Muscle of back (tissue), 11 donors: ENCODE data around the gene PLOD2. TPM values are rescaled to one million over a fixed set of nuclear protein-coding genes. Genes with fewer than 3 reads are reported as not detected.

Experiments
- DNase-seq, 3 donors: peaks; one replicate each; pipeline versions ENCODE4 v3.0.0 to v3.0.0-alpha.2; 2013
- polyA plus RNA-seq, 10 donors: library from polyadenylated mRNA; unstranded; fragments of 120-200 nt; gene quantifications; one replicate each; pipeline ENCODE4 v1.2.1, GENCODE V29; 2013; ENCODE audit not compliant: insufficient read length in 10 of 10

PLOD2 gene
- polyA plus RNA-seq, 10 donors, result 14.0 to 39.2 (median 27.2) TPM

DNA sequence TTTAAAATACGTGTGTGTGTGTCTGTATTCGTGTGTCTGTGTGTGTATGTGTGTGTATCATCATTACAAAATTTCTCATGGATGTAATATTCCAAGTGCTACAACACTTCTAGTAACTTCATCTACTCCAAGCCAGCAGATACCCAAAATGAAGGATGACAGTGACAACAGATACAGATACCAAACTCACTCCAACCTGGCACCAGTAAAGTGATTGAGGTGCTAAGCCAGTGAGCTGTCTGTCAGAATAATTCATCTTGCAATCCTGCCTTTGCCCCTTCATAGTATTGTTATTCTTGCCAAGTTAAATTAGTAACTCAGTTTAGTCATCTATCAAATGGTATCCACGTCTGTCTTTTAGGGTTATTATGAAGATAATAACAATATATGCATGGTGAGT is 58.1 kb downstream of the PLOD2 start:
- no peak for DNase-seq

DNA sequence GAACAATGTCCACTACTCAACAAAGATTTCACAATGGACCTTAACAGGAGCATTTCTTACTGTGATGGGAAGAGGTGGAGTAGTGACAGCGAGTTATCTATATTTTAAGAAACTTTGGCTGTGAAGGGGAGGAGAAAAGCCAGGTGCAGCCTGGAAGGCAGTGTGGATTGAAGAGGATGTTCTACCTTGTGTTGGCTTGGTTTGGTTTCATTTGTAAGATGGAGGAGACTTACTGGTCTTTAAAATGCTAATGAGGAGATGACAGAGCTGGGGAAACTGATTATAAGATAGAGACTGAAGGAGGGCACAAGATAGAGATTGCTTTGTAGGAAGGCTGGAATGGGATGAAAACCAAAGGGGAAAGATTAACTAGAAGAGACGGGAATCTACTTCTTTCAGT is 59.4 kb downstream of the PLOD2 start:
- DNase-seq, result no peak

DNA sequence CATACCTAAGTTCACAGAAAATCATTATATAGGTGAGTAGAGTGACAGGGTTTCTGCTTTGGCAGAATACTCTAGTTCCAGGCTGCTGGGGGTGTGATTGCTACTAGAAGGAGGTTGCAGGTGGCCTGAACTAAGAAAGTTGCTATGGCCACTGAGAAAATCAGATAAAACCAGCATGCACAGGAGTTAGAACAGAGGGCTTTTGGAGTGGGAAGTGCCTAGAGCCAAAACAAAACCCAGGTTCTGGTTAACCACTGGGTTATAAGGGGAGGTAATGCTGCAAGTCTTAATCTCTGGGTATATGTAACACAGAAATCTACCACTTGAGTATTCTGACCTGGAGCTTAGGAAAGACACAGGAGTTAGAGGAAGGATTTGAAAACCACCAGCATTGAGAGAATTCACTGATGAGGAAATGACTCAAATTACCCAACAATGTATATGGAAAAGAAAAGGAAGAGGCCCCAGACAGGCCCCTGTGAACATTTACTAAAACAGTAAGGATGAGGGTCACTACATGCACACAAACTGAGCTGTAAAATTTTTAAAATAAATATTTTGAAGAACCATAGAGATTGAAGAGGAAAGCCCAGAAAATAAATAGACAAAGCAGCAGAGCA is 60.0 kb downstream of the PLOD2 start:
- no peak for DNase-seq

DNA sequence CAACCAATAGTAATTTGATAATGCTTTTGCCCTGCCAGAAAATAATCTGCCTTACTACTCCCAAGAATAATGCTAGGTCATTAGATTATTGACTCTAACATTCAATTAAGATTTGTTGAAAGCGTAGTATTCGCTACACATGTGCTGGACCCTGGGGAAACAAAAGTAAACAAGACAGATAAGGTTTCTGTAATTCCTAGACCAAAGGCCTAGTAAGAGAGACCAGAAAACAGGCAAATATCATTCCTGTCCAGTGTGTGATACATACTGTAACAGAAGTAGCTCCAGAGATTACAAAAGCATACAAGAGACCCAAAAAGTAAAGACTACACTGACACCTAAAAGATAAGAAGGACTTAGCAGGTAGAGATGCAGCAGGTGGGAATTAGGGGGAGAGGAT is 60.8 kb downstream of the PLOD2 start:
- DNase-seq, result no peak

DNA sequence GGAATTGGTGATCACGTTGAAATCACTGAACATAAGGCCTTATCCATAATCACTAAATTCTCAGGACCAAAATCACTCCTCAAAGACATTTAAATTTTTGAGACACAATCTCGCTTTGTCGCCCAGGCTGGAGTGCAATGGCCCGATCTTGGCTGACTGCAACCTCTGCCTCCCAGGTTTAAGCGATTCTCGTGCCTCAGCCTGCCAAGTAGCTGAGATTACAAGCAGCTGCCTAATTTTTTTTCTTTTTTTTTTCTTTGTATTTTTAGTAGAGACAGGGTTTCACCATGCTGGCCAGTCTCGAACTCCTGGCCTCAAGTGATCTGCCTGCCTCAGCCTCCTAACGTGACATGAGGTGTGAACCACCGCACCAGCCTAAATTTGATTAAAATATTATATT is 61.7 kb downstream of the PLOD2 start:
- no peak for DNase-seq

DNA sequence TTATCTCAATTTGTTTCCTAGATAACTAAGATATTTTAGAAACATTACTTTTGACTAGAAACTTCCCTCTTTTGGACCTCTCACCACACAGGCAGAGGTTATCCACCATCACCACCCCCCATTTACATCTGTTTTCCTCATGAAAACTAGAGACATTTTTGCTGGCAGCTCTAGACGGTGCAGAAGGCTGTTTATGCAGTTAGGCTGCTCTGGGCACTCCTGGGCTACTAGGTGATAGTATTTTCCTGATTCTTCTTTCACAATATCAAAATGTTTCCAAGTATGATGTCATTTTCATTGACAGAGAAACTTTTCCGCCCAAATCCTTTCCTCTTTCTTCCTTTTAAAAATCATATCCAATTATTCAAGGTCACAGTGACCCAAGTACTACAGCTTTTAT is 67.1 kb downstream of the PLOD2 start:
- DNase-seq, result peak in 2 of 3 donors; percentile 24 to 59

DNA sequence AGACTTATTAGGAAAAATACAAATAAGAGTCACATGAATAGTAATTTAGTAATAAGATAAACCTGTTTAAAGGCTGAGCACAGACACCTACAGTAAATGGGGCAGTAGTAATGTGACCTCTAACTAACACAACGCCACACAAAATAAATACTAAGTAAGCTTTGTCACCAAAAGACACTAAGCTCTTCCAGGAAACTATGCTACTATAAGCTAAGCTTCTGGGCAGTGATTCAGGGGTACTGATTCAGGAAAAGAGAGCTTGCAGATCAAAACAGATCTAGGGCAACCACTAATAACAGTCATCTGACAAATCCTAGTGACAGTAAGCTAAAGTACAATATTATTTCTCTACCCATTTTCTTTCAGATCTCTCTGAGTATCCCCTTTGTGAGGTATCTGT is 68.8 kb downstream of the PLOD2 start:
- no peak for DNase-seq

DNA sequence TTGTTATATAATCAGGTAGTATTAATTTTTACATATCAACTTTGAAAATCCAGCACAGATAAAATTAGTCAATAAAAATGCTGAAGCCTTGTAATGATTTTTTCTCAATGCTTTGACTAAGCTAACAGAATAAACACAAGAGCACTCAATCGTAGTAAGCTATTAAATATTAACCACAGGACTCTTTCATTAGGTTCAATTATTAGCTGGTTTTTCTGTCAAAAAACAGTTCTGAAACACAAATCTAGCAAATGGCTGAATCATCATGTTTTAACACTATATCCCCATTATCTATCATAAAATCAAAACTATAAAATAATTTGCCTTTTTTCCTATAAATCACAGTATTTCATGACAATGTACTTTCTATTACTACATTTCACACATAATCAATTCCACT is 69.6 kb downstream of the PLOD2 start:
- no peak for DNase-seq

DNA sequence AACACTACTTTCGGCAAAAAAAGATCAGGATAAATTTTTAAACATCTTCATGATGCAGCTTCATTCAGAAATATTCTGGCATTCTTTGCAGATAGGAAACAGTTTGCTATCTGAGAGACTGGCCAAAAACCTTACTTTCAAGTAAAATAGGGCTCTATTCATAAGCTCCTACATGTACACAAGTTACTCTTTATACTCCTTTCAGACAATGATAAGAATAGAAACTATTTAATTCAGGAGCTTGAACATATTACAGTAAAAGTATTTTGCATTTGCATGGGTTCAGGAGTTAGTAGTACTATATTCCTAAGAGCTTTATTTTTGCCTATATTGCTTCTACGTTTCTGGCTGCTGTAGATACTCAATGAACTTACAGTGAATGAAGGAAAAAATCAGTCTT is 70.5 kb downstream of the PLOD2 start:
- peak in 1 of 3 donors; percentile 16 for DNase-seq

DNA sequence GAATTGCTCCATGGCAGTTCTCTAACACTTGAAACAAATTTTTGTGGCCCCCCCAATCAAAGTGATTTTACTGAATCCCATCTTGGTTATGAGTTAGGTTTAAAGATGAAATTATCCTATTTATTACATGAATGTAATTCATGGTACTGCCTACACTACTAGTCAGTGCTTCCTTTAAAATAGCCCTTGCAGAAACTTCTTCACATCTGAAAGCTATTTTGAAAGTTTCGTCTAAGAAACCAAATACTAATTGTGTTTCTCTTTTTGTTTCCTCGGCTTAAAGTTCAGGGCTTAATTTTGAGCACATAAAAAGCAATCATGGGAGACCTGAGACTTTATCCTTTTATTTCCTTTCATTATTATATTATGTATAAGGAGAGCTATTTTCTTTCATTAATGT is 72.1 kb downstream of the PLOD2 start:
- no peak for DNase-seq

DNA sequence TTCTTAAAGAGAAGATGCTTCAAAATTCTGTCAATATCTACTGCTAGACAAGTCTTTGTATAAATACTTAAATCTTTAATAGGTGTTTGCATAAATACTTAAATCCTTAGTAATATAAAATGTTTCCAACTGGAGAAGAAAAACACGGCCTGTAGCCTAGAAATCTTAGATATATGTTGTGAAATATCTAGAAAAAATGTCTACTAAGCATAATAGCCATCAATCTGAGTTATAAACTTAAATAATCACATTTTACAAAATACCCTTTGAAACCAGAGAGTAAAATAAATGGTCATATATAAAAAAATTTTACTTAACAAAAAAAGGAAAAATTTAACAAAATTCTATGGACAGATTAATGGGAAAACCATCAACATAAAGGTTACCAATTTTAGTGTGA is 73.9 kb downstream of the PLOD2 start:
- no peak for DNase-seq

DNA sequence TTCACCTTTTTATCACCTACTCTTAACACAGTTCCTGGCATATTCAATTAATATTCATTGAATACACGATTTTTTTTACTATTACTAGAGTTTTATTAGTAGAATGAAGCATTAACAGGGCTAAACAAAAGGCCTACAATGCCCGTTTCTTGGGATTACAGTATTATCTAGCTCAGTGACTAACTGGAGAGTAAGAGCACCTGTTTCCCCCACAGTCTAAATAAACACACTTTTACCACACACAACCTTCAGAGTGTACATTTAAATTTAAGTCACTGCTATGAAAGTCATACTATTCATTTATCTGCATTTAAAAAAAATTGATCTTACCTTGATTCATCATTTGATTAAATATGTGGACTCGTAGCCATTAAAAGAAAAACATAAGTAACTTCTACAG is 74.8 kb downstream of the PLOD2 start:
- DNase-seq, result no peak

DNA sequence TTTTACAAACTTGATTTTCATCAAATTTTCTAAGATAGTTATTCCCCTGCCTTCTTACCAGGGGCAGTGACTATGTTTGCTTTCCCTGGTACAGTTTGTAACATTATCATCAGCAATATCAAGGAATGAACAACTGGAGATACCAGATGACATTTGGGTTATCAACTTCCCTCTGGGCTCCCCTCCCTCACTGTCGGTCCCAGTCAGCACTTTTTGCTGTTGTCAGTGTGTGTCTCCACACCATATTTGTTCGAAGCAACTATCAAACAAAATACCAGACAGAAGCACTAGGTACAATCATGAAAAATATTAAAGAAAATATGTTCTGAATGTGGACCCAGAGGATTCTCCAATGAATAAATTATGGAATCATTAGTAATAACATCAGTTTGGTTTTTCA is 75.3 kb downstream of the PLOD2 start:
- DNase-seq, result no peak

DNA sequence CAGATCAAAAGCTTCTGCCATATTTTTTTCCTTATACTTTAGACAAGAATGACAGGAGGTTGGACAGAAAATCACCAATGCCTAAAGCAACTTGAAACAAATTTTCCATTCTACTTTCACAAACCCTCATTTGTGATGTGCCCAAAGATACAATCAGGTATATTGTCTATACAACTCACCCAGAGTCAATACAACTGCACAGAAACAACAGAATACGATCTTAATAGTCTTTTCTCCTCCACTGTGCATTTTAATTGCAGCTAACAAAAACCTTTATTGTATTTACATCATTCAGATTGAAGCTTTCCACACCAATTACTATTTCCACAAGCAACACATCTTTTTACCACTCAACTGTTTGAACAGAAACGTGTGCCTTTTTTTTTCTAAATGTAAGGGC is 80.4 kb downstream of the PLOD2 start:
- DNase-seq, result no peak

DNA sequence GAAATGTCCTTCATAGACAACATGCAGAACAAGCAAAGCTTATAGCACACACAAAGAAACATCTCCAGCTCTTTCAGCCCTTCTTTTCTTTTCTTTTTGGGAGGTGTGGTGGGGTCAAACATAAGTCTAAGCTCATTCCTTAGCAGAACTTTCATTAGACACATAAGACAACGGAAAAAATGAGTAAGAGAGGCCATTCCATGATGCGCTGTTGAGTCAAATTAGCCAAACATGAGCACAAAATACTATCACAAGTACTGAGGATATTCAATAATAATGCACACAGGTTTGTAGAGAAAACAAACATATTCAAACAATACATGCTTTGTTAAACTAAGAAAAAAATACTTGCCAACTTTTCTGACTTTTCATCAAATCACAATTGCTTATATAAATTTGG is 83.0 kb downstream of the PLOD2 start:
- no peak for DNase-seq

DNA sequence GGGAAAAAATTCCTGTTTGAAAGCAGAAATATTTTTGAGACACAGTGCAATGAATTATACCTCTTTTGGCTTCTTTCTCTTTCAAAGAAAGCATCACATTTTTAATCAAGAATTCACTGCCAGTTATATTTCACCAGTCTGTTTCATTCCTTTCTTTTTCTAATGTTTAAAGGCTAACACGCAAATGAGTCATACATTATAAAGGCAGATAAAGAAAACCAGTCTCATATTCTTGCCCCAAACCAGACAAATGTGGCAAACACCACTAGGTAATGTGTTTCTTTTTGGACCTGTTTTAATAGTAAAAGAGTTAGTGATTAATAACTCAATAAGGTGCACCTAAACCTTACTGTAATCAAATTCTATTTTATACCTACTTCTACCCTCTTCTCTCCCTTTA is 83.8 kb downstream of the PLOD2 start:
- DNase-seq, result no peak

DNA sequence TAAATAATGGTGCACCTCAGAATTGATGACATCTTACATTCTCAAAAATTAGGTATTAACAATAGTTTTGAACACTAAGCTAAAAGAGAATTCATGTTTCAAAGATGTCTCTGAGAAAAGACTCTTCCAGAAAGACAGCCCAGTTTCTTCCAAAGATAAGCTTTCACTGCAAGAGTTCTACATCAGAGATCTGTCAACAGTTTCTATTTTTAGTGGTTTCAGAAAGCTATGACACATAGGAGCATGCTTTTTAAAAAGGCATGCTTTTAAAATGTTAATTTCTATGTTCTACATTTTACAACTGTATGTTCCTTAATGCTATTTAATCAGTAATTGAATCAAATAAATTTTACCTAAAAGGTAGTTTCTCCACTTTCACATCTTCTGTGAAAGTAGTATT is 88.2 kb downstream of the PLOD2 start:
- DNase-seq, result peak in 1 of 3 donors; percentile 16

DNA sequence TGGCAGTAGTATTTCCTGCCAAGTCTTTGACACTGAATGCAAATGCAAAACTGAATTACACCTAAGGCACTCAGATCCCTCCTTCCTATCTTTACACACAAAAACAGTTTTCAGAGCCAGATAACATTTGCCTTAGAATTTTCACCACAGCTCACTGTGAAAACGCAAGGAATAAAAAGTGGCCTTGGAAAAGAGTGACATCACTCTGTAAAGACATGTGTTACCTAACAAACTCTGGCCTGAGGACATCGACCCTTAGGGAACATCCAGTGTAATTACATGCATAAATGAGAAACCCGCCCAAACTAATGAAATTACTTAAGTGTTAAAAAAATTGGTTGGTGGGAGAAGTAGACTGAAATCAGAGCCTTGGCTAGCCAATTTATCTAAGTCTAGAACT is 88.9 kb downstream of the PLOD2 start:
- no peak for DNase-seq

DNA sequence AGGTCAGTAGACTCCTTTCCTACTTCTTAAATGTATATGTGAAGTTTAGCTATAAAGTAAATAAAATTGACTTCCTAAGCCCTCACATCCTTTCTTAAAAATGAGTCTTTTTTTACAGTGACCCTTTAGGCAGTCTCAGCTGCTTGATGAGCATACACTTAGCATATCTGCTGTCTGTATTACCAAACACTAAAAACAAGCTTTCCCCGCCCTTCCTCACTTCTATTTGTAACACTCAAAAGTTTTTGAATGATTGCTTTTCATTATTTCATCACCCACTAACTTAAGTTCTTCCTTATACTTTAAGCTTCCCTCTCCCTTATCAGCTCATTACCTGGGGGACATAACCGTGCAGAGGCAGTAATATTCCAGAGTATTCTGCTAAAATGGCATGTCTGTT is 89.4 kb downstream of the PLOD2 start:
- no peak for DNase-seq

DNA sequence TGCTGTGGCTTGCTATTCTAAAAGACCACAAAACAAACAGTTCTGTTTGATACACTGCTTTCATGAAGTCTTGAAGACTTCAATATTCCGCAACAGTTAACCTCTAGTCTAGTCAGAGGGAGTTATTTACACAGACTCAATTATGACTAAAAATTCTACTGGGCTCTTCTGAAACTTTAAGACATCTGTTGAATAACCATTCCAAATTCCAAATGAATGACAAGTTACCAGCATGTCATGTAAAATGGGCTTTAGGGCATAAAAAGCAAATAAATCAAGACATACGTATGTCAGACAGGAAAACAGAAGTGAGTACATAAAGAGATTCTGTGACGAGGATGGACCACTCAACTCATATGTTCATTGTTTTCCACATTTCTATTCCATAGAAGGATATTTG is 93.9 kb downstream of the PLOD2 start:
- peak in 1 of 3 donors; percentile 59 for DNase-seq

DNA sequence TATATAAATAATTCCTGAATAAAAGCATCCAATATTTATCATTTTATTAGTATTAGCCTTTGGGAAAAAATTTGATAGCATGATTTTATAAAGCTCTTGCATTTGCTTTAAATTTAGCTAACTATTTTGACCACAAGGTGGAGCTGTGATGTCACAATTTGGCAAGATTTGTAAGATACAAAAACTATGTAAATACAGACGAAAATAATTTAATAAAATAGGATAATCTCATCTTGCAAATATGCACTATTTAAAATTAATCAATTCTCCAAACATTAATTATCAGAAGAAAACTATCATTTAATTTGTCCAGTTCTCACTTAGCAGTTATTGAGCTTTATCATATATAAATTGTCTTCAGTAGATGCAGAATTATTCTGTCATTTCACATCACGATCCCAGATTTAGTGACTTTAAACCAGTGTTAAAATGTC is 95.4 kb downstream of the PLOD2 start:
- DNase-seq, result peak; percentile 71 to 81 (median 73)

DNA sequence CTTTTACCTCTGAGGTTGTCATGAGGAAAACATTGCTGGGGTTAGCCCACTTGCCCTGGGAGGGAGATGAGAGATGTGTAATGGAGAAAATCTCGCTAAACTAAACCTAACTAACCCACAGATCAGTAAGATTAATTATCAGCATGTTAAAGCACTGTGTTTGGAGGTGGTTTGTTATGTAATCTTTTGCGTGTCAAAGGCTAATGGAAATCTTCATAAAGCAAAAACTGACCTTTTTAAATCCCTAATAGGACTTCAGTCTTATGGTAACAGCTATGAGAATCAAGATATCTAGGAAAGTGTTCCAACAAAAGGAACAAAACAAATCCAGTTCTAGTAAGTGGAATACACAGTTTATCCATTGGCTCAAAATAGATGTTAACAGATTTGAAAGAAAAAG is 102.7 kb downstream of the PLOD2 start:
- DNase-seq, result no peak

DNA sequence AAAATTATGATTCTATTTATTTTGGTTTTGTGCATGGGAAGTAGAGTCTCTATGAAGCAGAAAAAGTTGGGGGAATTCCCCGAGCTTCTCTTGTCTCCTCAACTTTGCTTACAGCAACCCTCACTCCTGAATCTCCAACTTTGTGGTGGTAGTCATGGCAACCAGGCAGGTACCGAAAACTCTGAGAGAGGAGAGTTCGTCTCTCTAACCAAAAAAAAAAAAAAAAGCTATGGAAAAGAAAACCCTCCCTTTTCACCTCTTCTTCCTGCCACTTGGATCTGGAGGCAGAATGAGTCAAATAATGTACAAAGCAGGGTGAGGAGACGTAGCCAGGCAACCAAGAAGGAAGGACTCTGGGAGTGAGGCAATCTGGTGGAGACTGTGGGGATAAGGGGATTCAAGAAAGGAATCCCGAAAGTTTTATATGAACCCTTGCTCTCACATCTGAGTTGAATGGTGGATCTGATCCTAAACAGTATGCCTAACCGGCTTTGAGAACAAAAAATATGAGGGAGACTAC is 108.1 kb downstream of the PLOD2 start:
- DNase-seq, result no peak

DNA sequence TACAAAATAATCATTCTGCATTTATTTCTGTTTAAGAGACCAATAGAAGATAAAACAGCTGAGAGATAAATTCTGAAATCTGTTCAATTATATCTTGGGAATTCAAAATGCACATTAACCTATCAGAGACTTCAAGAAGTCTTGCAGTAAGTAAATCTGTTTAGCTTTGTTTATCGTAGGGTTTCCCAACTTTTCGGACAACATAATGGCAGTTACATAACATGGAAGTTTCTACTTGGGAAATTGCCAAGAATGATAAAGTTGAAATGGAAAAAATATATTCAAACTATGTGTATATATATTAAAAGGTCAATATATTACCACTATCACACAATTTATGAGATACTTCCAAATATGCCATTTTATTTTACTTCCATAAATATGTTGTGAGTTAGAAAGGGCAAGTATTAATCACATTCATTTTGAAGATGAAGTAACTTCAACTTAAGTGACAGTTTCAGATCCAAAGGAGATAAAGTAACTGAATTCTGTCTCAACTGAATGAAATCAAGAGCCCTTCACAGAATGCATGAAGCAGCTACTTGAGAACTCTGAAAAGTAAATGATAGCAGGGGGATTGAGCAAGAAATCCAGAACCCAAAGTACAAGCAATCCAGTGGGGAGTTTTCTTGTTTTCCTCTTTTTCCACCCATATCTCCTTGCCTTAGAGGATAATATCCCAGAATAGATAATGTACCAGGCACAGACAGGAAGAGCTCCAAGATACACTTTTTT is 108.8 kb downstream of the PLOD2 start:
- DNase-seq, result no peak
